Muscle of arm (tissue), 12 donors: ENCODE results near the gene SLC4A3. TPM values are rescaled to one million over a fixed set of nuclear protein-coding genes. Genes with fewer than 3 reads are reported as not detected.
A peak's percentile ranks its signal among the peaks of the same experiment; 100 is the strongest.
"Not testable (repeated sequence)": the region's sequence is repeated elsewhere in the genome, so short reads cannot be mapped to it uniquely, and the experiment has no call there.

ENCODE experiments used
- DNase-seq: peaks from one replicate; pipeline ENCODE4 v3.0.0-alpha.2; 2013
- polyA plus RNA-seq, 12 donors: library from polyadenylated mRNA; unstranded; fragments of 120-200 nt; gene quantifications; one replicate each; pipeline ENCODE4 v1.2.1, GENCODE V29; 2013; ENCODE audit not compliant: insufficient read length in 12 of 12

The SLC4A3 gene
- polyA plus RNA-seq, 12 donors = 4.2 to 15.2 (median 7.8) TPM; not detected in 1

DNA sequence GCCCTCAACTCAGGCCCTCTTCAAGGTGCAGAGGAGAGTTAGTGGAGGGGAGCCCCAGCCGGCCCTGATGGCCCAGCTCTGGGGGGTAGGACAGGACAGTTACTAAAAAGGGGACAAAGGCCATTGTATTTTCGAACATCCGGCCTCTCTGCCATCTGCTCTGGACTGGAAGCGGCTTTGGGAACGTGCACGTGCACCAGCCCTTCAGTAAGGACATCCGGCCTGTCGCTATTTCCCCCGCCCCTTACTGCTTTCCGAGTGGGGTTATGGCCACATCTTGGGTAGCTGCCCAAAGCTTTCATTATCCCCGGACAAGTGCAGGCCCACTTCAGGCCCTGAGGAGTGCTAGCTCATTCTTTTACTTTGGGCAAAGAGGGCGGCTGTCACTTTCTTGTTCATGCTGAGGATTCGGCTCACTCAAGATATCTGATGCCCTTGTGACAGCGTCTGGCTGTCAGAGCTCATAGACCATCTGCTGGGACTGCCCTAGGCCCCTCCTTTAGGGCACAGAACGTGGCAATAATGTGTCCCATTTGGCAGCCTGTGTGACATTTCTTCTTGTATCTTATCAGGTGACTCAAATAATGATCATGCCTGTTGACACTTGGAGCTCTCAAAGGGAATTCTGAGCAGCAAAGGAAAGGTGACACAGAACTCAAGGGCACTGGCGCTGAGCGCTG is 17.5 kb downstream of the SLC4A3 start:
- no peak for DNase-seq

DNA sequence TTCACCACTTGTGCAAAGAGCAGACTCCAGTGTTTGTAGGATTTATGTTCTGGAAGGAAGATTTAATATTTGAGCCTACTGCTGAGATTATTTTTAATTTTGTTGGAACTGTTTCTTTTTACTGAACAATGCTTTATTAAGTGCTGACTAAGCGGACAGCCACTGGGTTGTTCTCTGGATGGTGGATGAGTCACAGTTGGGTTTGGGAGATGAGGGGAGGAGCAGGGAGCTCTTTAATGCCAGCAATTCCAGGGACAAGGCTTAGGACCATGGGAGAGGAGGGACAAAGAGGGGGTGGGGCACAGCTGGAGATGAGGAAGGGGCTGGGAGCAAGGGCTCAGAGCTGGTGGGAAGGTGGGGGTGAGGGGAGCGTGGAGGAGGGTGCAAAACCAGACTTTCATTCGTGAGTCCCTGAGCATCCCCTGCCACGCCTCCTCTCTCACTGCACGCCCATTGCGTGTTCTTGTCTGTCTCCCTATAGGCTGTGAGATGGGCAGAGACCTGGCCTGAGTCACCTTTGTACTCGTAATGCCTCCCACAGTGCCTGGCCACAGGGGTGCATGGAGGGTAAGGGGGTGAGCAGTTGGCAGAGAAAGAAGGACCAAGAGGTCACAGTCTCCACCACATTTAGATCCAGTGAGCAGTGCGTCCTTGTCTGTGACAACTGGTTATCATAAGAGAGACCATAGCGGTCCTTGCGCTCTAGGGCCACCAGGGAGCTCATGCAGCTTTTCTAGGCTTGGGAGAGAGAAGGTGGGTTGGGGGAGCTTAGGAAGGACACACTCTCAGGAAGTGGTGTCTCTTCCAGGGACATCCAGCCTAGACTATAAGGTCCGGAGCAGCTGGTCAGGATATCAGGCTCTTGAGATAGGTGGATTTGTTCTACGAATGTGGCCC is 18.4 kb downstream of the SLC4A3 start:
- DNase-seq = no peak

DNA sequence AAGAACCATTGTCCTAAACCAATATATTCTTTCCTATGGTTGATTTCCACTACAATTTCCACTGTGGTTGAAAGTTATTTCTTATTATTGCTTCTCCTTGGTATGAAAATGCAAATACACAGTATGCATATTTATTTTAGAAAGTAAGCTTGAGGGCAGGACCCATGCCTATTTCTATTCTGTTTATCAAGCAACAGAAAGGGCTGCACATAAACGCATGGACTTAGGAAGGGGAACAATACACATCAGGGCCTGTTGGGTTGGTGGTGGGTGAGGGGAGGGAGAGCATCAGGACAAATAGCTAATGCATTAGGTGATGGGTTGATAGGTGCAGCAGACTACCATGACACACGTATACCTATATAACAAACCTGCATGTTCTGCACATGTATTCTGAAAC is 20.7 kb downstream of the SLC4A3 start:
- no peak for DNase-seq

DNA sequence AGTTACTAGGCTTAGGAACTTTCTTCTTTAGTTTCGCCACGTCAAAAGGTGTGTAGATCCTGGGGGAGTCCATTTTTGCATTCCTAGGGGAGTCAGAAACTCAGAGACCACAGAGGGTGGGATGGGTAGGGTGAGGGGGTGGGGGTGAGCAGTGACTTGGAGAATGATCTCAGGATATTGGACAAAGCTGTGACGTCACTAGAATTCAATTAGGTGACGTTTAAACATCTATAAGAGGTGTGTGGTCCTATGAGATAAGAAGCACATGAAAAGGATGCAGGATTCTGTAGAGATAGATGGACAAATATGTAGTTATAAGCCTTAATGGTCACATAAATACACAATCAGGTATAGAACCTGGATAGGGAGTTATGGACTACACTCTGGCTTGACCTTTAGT is 21.5 kb downstream of the SLC4A3 start:
- no peak for DNase-seq

DNA sequence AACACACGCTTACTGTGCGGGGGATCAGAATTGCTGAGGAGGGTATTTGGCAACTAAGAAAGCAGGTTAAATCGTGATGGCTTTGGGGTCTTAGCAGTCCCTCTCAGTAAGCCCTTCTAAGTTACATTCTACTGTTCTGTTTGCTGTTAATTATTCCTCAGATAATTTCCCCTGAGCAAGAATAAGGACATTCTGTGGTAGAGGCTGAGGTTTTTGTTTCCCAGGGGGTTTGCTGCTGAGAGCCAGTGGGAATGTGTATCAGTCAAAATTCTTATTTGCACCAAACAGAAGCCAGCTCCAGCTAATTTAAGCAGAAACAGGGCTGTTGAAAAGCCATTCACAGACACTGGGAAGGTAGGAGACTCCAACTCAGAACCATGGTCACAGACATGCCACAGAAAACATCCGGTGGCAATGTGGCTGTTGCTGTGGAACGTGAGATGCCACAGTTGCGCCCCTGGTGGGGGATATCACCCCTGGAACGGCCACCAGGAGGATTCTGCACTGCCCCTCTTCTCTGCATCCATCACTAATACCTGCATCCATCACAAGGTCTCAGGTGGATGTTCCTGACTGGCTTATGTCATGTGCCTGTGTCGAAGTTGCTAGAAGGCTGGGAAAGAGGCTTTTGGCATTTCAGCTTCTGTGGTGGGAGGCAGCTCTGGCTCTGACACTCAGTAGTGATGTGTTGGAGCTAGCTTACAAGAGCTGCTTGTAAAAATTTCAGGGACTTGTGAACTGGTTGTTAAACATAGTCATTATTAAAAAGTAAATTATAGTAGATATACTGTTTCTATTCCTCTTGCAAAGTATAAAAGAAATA is 23.2 kb downstream of the SLC4A3 start:
- DNase-seq = no peak

DNA sequence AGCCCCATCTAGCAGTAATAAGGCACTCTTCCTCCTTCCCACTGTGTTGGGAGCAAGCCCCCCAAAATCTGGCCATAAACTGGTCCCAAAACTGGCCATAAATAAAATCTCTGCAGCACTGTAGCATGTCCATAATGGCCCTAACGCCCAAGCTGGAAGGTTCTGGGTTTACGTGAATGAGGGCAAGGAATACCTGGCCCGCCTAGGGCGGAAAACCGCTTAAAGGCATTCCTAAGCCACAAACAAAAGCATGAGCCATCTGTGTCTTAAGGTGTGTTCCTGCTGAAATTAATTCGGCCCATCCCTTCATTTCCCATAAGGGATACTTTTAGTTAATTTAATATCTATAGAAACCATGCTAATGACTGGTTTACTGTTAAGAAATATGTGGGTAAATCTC is 24.2 kb downstream of the SLC4A3 start:
- not testable (repeated sequence) for DNase-seq

DNA sequence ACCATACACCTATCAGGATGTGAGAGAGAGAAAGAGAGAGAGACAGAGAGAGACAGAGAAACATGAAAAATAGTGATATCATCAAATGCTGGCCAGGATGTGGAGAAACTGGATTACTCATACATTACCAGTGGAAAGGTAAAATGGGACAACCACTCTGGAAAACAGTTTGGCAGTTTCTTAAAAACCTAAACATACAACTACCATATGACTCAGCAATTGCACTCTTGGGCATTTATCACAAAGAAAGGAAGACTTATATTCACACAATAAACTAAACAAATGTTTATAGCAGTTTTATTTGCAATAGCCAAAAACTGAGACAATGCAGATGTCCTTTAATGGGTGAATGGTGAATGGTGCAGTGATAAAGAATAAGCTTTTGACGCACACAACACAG is 29.1 kb downstream of the SLC4A3 start:
- no peak for DNase-seq

DNA sequence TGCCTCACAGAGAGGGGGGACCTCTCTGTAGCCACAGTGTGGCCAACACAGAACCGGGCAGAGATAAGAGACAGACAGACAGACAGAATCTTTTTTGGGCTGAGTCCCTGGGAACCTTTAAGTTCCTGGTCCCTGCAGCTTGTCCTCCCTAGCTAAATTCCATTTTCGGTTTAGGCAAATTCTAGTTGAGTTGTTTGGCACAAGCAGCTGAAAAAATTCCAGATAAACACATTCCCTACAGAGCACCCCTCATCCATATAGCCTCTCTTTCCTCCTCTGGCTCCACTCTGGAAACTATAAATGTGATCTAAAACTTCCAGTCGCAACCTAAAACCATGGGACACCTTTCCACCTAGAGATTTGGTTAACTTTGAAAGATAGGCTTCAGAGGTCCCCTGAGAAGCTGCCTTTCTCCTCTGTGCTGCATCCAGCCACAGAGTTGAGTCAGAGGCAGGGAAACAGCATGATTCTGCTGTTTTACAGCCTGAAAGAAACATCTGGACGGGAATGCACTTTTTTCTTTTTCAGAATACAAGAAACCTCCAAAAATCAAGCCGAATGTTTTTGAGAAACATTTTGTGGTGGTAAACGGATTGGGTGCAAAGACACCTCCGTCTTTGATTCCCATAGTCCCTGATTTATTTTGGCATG is 30.9 kb downstream of the SLC4A3 start:
- no peak for DNase-seq

DNA sequence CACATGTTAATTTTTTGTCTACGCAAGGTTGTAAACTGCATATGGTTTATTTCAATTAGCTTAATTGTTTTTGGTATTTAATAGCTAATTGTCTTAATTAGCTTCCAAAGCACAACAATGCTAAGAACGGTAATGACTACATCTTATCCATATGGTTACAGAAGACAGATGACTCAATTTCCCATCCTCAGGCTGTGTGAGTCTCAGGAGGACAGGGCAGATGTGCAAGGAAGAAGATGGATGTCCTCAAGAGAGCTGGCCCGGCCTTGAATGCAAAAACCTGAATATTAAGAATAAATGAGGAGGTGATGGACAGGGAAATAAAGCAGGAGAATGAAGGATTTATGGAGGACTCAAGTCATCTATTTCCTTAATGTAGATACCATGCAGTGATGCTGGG is 31.4 kb downstream of the SLC4A3 start:
- DNase-seq = no peak

DNA sequence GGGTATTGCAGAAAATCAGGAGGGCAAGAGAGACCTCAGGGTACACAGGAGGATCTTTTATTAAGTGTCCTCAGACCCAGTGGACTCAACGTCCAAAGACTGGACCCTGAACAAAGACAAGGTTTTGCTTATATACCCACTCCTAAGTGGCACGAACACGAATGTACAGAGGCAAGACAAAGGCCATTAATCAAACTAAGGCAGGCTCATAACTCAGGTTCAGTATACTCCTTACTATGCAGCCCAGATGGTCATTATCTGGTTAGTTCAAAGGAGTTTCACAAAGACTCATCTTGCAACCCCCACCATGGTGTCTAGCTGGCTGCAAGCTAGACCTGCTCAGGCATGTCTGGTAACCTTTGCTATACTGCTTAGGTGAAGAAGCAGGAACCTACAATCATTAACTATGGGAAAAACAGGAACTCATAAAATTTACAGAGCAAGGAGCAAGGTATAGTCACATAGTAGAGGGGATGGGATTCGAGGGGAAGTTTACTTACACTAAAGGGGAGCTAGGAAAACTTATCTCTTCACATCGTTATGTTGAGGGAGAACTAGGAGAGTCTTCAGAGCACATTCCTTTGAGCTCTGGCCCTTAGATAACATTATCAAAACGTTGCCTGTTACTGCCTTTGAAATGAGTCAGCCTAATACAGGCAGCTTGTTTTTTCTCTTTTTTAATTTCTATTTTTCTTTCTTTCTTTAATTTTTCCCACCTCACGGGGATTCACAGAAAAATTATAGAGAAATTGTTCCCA is 33.9 kb downstream of the SLC4A3 start:
- no peak for DNase-seq

DNA sequence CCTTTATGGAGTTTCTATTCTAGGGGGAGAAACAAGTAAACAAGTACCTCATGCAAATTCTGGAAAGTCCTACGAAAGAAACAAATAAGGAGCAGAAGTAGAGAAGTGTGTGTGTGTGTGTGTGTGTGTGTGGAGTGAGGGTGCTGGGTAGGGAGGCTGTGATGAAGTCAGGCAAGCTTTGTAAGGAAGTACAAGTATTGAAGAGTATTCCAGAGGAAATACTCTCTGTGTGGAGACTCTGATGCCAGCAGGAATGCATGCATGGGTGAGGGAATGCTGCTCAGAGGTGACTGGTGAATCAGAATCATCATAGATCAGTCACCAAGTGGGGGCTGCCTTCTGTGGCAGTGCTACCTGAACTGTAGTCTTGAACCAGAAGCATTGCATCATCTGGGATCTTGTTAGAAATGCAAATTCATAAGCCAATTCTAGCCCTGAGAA is 34.5 kb downstream of the SLC4A3 start:
- DNase-seq = no peak

DNA sequence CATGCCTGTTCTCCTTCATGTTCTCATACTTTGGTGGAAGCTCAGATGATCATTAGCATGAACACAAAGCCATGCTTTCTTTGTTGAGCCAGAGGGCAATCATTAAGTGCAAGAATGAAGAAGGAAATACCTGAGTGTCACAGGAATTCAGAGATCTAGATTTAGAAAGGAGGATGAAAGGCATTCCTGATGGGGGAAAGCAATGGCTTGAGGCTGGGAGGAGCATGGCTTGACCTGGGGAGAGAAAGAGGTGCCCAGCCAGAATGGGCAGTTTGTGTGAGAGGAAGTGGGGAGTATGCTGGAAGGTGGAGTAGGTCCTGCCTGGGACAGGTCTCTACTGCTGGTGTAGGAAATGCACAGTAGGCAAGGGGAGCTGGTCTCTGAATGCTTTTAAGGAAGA is 35.1 kb downstream of the SLC4A3 start:
- no peak for DNase-seq

DNA sequence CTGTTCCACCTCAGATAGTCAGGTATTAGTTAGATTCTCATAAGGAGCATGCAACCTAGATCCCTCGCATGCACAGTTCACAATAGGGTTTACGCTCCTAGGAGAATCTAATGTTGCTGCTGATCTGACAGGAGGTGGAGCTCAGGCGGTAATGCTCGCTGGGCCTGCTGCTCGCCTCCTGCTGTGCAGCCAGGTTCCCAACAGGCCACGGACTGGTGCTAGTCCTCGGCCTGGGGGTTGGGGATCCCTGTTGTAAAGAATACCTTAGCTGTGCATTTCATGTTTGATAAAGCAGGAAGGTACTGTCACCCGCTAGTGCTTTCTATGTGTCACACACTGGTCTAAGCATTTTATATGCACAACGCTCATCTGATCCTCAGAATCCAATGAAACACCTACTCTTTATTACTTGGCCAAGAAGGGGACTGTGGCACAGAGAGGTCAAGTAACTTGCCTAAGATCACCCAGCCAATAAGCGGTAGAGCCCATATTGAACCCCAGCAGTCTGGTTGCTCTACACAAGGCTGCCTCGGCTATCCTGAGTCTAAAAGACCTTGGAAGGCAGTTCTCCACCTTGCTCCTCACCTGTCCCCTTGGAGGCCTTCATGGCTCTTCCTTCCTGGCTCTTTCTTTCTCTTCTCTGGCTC is 35.8 kb downstream of the SLC4A3 start:
- no peak for DNase-seq

DNA sequence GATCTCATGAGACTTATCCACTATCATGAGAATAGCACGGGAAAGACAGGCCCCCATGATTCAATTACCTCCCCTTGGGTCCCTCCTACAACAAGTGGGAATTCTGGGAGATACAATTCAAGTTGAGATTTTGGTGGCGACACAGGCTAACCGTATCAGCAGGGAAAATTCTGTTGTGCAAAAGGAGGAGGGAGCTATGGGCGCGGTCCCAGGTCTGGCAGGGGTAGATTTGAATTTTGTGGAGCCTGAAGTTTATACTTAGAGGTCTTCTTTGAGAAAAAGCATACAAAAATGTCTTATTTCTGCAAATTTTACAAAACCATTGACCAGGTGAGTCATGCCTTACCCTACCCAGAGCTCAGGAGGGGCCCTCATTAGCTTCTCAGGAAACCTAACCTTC is 36.6 kb downstream of the SLC4A3 start:
- DNase-seq = no peak

DNA sequence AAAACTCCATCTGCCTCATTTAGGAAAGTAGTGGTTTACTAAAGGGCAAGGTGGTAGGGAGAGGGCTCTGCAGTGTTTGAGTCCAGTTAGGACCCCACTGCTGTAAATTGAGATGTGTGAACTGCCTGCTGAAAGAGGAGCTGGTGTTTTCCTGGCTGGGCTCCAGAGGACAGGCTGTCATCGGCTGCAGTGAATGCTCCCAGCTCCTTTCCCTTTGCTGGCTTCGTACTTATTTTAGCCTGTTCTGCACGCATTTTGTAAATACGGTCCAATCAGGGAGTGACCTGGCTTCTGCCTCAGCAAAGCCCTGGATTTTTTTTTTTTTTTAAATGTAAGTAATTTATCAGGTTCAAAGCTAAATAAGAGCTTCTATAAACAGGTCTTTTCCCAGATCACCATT is 37.5 kb downstream of the SLC4A3 start:
- DNase-seq = peak; percentile 52

DNA sequence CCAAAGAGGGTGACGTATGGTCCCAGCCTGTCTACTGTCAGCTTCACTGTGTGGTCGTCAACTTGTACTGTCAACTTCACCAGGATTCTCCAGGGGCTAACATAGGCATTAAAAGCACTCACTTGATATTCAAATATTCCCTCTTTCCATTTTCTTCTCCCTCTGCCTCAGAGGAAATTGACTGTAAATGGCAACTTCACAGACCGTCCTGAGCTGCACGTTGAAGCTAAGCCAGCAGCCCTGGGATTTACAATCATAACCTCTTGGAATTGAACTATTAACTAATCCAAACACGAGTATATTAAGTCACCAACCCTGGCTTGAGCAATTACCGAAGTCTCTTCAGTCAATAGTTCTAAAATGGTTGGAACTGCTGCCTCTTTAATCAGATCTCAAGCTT is 38.5 kb downstream of the SLC4A3 start:
- DNase-seq = no peak

DNA sequence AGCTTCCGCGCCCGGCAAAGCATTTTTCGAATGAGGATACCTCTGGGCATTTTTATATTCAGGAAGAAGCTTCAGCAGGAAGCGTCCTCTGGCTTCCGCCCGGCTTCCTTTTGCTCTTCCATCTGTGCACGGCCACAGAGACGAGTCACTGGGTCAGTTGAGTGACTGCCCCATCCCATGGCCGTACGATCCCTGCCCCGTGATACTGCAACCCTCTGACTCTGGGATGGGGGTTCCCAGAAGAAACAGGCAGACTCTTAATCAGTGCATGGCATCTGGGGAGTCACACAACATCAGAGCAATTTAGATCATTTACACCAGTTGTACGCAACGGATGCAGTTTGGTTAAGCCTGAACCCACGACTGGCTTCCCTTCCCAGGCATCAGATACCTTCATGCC is 40.9 kb downstream of the SLC4A3 start:
- no peak for DNase-seq

DNA sequence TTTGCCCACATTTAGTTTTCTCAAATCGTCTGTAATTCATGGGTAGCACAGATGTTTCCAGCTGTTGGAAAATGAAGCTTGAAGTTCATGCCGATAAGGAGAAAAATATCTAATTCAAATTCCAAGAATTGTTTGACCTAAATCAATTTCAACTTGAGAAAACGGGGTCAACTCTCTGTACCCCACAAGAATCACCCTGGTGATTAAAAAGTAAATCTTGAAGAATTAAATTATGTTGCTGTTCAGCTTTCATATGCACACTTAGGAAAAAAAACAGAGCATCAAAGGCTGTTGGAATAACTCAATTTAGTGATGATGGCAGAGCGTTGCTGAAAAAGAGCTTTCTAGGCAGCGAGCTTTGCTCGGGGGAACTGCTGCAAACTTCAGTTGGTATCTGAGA is 43.0 kb downstream of the SLC4A3 start:
- DNase-seq = no peak

DNA sequence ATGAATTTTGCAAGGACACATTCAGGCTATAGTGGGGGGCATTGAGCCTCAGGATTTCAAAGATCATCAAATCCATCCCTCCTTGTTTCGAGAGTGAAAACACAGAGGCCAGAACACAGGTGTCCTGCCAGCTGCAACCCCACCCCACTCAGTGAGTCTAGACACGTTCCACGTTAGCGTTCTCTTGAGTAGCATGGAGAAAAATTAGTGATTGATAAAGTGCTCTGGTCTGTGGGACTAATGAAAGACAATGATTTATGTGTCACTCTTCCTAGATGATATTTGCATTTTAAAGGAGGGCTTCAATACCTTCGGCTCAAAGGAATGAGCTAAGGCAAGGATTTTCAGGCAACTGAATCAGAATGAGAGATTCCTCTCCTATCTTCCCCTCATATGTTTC is 43.8 kb downstream of the SLC4A3 start:
- DNase-seq = no peak

DNA sequence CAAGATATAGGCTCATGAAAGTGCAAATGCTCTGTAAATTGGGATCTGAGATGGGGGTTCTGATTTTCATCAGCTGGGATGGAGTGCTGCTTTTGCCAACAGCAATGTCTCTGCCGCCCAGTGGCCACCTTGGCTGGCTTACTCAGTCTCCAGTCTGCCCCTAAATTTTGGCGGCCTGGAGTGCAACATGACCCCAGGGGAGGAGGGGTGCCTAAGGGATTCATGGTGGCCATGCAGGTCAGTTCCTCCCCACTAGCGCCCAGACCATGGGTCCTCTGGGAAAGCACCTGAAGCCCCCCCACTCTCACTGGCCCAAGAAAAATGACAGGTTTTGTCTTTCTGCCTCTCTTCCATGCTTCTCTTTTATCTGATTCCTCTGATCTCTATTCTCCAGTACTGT is 45.0 kb downstream of the SLC4A3 start:
- no peak for DNase-seq

DNA sequence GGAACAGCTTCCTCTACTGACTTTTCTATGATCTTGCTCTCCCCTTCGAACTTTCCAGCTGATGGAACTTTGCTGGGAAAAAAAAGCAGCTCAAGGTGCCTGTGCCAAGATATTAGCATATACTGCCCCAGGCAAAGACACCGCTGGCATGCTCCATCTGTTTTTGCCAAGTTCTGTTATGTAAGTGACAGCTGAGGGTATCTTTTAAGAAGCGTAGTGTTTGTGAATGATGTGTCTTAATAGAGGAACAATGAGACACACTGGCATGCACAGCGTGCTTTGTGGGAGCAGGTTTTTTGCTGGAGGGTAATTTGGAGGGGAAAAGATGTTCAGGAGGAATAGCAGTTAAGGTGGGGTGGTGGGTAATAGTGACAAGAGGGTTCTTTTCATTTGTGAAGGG is 47.8 kb downstream of the SLC4A3 start:
- DNase-seq = no peak
